Activated naive CD4-positive, alpha-beta T cell treated with anti-CD3 and anti-CD28 coated beads for 36 hours (primary cell): Measurements from ENCODE around the gene SOWAHA. TPM values are rescaled to one million over a fixed set of nuclear protein-coding genes. Genes with fewer than 3 reads are reported as not detected.

Source experiments
- CTCF ChIA-PET: fragments of 350-600 bp; sonication (Branson Sonifier 250); formaldehyde crosslinking; loops from one replicate; lab custom pipeline; 2021; ENCODE audit warnings: antibody characterized with exemption; lab: Charles Lee
- DNase-seq: peaks from one replicate; pipeline ENCODE4 v3.0.0-alpha.2; 2020
- H3K27ac Mint-ChIP-seq: one replicate; pipeline ENCODE4 v1.8.0; 2021; ENCODE audit warnings: mild to moderate bottlenecking, mixed read lengths
- H3K27me3 Mint-ChIP-seq: one replicate; pipeline ENCODE4 v1.8.0; 2021; ENCODE audit warnings: low read depth, mixed read lengths
- H3K36me3 Mint-ChIP-seq: one replicate; pipeline ENCODE4 v1.8.0; 2021; ENCODE audit warnings: low read depth, mixed read lengths
- H3K4me1 Mint-ChIP-seq: one replicate; pipeline ENCODE4 v1.8.0; 2021; ENCODE audit warnings: low read depth, mixed read lengths
- H3K4me3 Mint-ChIP-seq: one replicate; pipeline ENCODE4 v1.8.0; 2021; ENCODE audit warnings: mild to moderate bottlenecking, moderate library complexity, mixed read lengths
- H3K9me3 Mint-ChIP-seq: one replicate; pipeline ENCODE4 v1.8.0; 2021; ENCODE audit warnings: mixed read lengths
- intact Hi-C: fragments of 100-400 bp; cut with micrococcal nuclease; formaldehyde crosslinking; loops from one replicate; pipeline ENCODE4 v1.15.1; 2023
- total RNA-seq, 2 experiments: library from RNA; stranded (reverse); gene quantifications; one replicate each; pipeline ENCODE4 v1.2.3, GENCODE V29; 2021

The SOWAHA gene
- total RNA-seq, 2 experiments from 2014 or later: not detected

GRCh38 chr5:132823481-132824050 is 10.5 kb downstream of the SOWAHA start:
- Mint-ChIP-seq H3K4me1 (peaks cover 12% of the 10 kb centered on the region), H3K9me3 (no peaks in the 10 kb centered on the region), H3K27ac (no peak overlapping the region), H3K36me3 (no peaks in the 10 kb centered on the region), H3K4me3 (no peak overlapping the region), H3K27me3 (peaks cover 51% of the 10 kb centered on the region)
- CTCF ChIA-PET: interaction anchor here (1.4 to 1.8 kb wide), 2 partner anchors 11 to 27 kb away, joined by 4 to 8 read pairs; no protein-coding TSS in a partner anchor
- no peak for DNase-seq
- intact Hi-C loops: no loop called here

- intact Hi-C loops: no loop called here
- Mint-ChIP-seq H3K4me1 (peaks cover 12% of the 10 kb centered on the region), H3K27ac (no peak overlapping the region), H3K4me3 (no peak overlapping the region), H3K36me3 (no peaks in the 10 kb centered on the region), H3K27me3 (peaks cover 55% of the 10 kb centered on the region), H3K9me3 (no peaks in the 10 kb centered on the region)
- DNase-seq: no peak
- CTCF ChIA-PET: interaction anchor here (1.4 to 1.8 kb wide), 2 partner anchors 10 to 26 kb away, joined by 4 to 8 read pairs; no protein-coding TSS in a partner anchor
These were observed 11.3 kb downstream of the SOWAHA start for GRCh38 chr5:132824426-132824825.

- no peaks in the 10 kb centered on the region for H3K9me3 Mint-ChIP-seq
- DNase-seq: no peak
- no peak overlapping the region for H3K4me3 Mint-ChIP-seq
- H3K27ac Mint-ChIP-seq: no peak overlapping the region
- CTCF ChIA-PET: interaction anchor here (1.5 to 1.8 kb wide), 2 partner anchors 9 to 298 kb away, joined by 4 to 8 read pairs; no protein-coding TSS in a partner anchor
- no peaks in the 10 kb centered on the region for H3K36me3 Mint-ChIP-seq
- peaks cover 59% of the 10 kb centered on the region for H3K27me3 Mint-ChIP-seq
- peaks cover 5% of the 10 kb centered on the region for H3K4me1 Mint-ChIP-seq
- intact Hi-C loops: no loop called here
These were observed 12.1 kb downstream of the SOWAHA start for GRCh38 chr5:132825033-132825833.

GRCh38 chr5:132825834-132826391 is 12.8 kb downstream of the SOWAHA start:
- no peak for DNase-seq
- H3K9me3 Mint-ChIP-seq: no peaks in the 10 kb centered on the region
- CTCF ChIA-PET: interaction anchor here (0.8 to 1.5 kb wide), 2 partner anchors 41 to 299 kb away, joined by 3 to 4 read pairs; partner anchors contain the start of genes GDF9 and UQCRQ
- H3K27me3 Mint-ChIP-seq: peaks cover 59% of the 10 kb centered on the region
- H3K4me1 Mint-ChIP-seq: peaks cover 3% of the 10 kb centered on the region
- intact Hi-C loops: no loop called here
- no peak overlapping the region for H3K4me3 Mint-ChIP-seq
- no peak overlapping the region for H3K27ac Mint-ChIP-seq
- H3K36me3 Mint-ChIP-seq: no peaks in the 10 kb centered on the region

- Mint-ChIP-seq H3K27ac (no peak overlapping the region), H3K27me3 (peaks cover 64% of the 10 kb centered on the region), H3K4me3 (no peak overlapping the region), H3K36me3 (no peaks in the 10 kb centered on the region), H3K9me3 (no peaks in the 10 kb centered on the region), H3K4me1 (peaks cover 4% of the 10 kb centered on the region)
- DNase-seq: no peak
- intact Hi-C loops: no loop called here
- CTCF ChIA-PET: interaction anchor here (0.8 to 2.6 kb wide), 3 partner anchors 40 to 300 kb away, joined by 3 to 12 read pairs (median 4); partner anchors contain the start of genes GDF9 and UQCRQ
These were observed 13.5 kb downstream of the SOWAHA start for GRCh38 chr5:132826424-132827082.

GRCh38 chr5:132827943-132828673 is 15.0 kb downstream of the SOWAHA start:
- H3K36me3 Mint-ChIP-seq: no peaks in the 10 kb centered on the region
- H3K27ac Mint-ChIP-seq: no peak overlapping the region
- intact Hi-C loops: no loop called here
- peaks cover 4% of the 10 kb centered on the region for H3K4me1 Mint-ChIP-seq
- CTCF ChIA-PET: interaction anchor here (0.5 to 4.6 kb wide), 9 partner anchors 9 to 327 kb away, joined by 3 to 45 read pairs (median 3); partner anchors contain the start of genes GDF9 and UQCRQ
- DNase-seq: no peak
- peaks cover 65% of the 10 kb centered on the region for H3K27me3 Mint-ChIP-seq
- no peaks in the 10 kb centered on the region for H3K9me3 Mint-ChIP-seq
- no peak overlapping the region for H3K4me3 Mint-ChIP-seq

- Mint-ChIP-seq H3K36me3 (no peaks in the 10 kb centered on the region), H3K27ac (no peak overlapping the region), H3K27me3 (peaks cover 58% of the 10 kb centered on the region), H3K9me3 (no peaks in the 10 kb centered on the region), H3K4me3 (peak overlapping the region; percentile 23), H3K4me1 (peaks cover 4% of the 10 kb centered on the region)
- intact Hi-C loops: no loop called here
- CTCF ChIA-PET: interaction anchor here (0.5 to 4.6 kb wide), 14 partner anchors 9 to 328 kb away, joined by 3 to 45 read pairs (median 3); partner anchors contain the start of genes GDF9, SOWAHA and UQCRQ
- no peak for DNase-seq
These were observed 15.9 kb downstream of the SOWAHA start for GRCh38 chr5:132828846-132829494.

GRCh38 chr5:132829742-132830435 is 16.8 kb downstream of the SOWAHA start:
- CTCF ChIA-PET: interaction anchor here (0.7 to 4.6 kb wide), 10 partner anchors 10 to 234 kb away, joined by 3 to 45 read pairs (median 4); partner anchors contain the start of gene SOWAHA
- no peak overlapping the region for H3K27ac Mint-ChIP-seq
- no peaks in the 10 kb centered on the region for H3K36me3 Mint-ChIP-seq
- H3K27me3 Mint-ChIP-seq: peaks cover 50% of the 10 kb centered on the region
- DNase-seq: peak; percentile 79
- peak overlapping the region; percentile 79 for H3K4me3 Mint-ChIP-seq
- intact Hi-C loops: loop anchor here (1.0 kb wide), 3 partner anchors 36 to 222 kb away; partner anchors contain the start of genes GDF9, HSPA4 and UQCRQ
- peaks cover 4% of the 10 kb centered on the region for H3K4me1 Mint-ChIP-seq
- no peaks in the 10 kb centered on the region for H3K9me3 Mint-ChIP-seq

GRCh38 chr5:132830436-132831094 is 17.5 kb downstream of the SOWAHA start, which contains the start of gene SHROOM1:
SHROOM1 (minus strand) TSS chr5:132830647; CDS start chr5:132826140, 4,507 bp downstream.
- Mint-ChIP-seq H3K4me1 (peaks cover 4% of the 10 kb centered on the region), H3K36me3 (no peaks in the 10 kb centered on the region), H3K27ac (no peak within 1 kb of the TSS), H3K27me3 (peaks cover 48% of the 10 kb centered on the region), H3K9me3 (no peaks in the 10 kb centered on the region), H3K4me3 (peak within 1 kb of the TSS; percentile 79)
- intact Hi-C loops: loop anchor here (1.0 kb wide), 3 partner anchors 36 to 222 kb away; partner anchors contain the start of genes GDF9, HSPA4 and UQCRQ
- no peak for DNase-seq
- CTCF ChIA-PET: interaction anchor here (0.8 to 4.6 kb wide), 5 partner anchors 11 to 53 kb away, joined by 3 to 45 read pairs (median 5); no protein-coding TSS in a partner anchor
